HepG2 (cell line): ENCODE measurements around the gene CD300A. TPM values are rescaled to one million over a fixed set of nuclear protein-coding genes. Genes with fewer than 3 reads are reported as not detected.
A peak's percentile ranks its signal among the peaks of the same experiment; 100 is the strongest.

Source experiments
- AGO2 ChIP-seq: fragments of 200-400 bp; formaldehyde crosslinking; optimal IDR thresholded peaks from 2 replicates; pipeline ENCODE3; 2017; ENCODE audit warnings: mild to moderate bottlenecking, low read depth, low read length, moderate library complexity
- ASH2L ChIP-seq: fragments of 300-600, 200-600 bp; sonication (generic); IDR thresholded peaks from 2 replicates; pipeline ENCODE4 v1.7.0; 2017; ENCODE audit warnings: low read depth, mild to moderate bottlenecking, moderate library complexity, mixed read lengths, low read length; ENCODE audit not compliant: insufficient read length
- CERS6 ChIP-seq: sonication (generic); formaldehyde crosslinking; IDR thresholded peaks from 2 replicates; pipeline ENCODE4 v1.5.0; 2020; ENCODE audit warnings: missing genetic modification reagents
- EED ChIP-seq: sonication (generic); formaldehyde crosslinking; IDR thresholded peaks from 2 replicates; pipeline ENCODE4 v1.5.0; 2020; ENCODE audit warnings: mild to moderate bottlenecking, missing genetic modification reagents
- HOMEZ ChIP-seq: IDR thresholded peaks from 2 replicates; pipeline ENCODE4 v1.6.1; 2016; ENCODE audit warnings: low read depth
- JDP2 ChIP-seq: sonication (generic); formaldehyde crosslinking; IDR thresholded peaks from 2 replicates; pipeline ENCODE4 v1.8.1; 2022; ENCODE audit warnings: missing genetic modification reagents, borderline replicate concordance
- LCORL ChIP-seq, 2 experiments: fragments of 450-650 bp in 1 of 2; sonication (generic) in 1 of 2; formaldehyde crosslinking in 1 of 2; IDR thresholded peaks; 2 replicates each; pipeline versions ENCODE4 v1.5.0 to v1.6.1; 2017 to 2020; ENCODE audit warnings: antibody characterized with exemption in 1 of 2, missing genetic modification reagents in 1 of 2
- MED1 ChIP-seq: sonication (generic); formaldehyde crosslinking; IDR thresholded peaks from 2 replicates; pipeline ENCODE4 v1.4.0; 2020; ENCODE audit warnings: missing genetic modification reagents
- MED8 ChIP-seq: sonication (generic); formaldehyde crosslinking; IDR thresholded peaks from 2 replicates; pipeline ENCODE4 v1.8.1; 2023; ENCODE audit warnings: mild to moderate bottlenecking, missing genetic modification reagents; ENCODE audit not compliant: insufficient replicate concordance
- NR2C2 ChIP-seq: sonication (generic); formaldehyde crosslinking; IDR thresholded peaks from 2 replicates; pipeline ENCODE4 v1.4.0; 2020; ENCODE audit warnings: missing genetic modification reagents, mild to moderate bottlenecking, moderate library complexity, borderline replicate concordance
- POGZ ChIP-seq: sonication (generic); formaldehyde crosslinking; IDR thresholded peaks from 2 replicates; pipeline ENCODE4 v1.4.0; 2020; ENCODE audit warnings: mild to moderate bottlenecking, missing genetic modification reagents
- POLR2AphosphoS2 ChIP-seq: IDR thresholded peaks from 2 replicates; pipeline ENCODE4 v1.6.1; 2011; ENCODE audit warnings: low read depth, low read length, improper control_type of control experiment
- RARG ChIP-seq: sonication (generic); formaldehyde crosslinking; IDR thresholded peaks from 2 replicates; pipeline ENCODE4 v1.4.0; 2020; ENCODE audit warnings: low read depth, mild to moderate bottlenecking, missing genetic modification reagents
- RBFOX2 ChIP-seq: fragments of 200-400 bp; formaldehyde crosslinking; IDR thresholded peaks from 2 replicates; pipeline ENCODE4 v1.6.1; 2017; ENCODE audit warnings: low read depth, mild to moderate bottlenecking, low read length
- REL ChIP-seq: sonication (generic); formaldehyde crosslinking; conservative IDR thresholded peaks from 2 replicates; pipeline ENCODE4 v1.8.0; 2022; ENCODE audit warnings: mild to moderate bottlenecking, missing genetic modification reagents, moderate library complexity
- SKI ChIP-seq: fragments of 450-650 bp; IDR thresholded peaks from one replicate; pipeline ENCODE4 v1.6.1; 2018; ENCODE audit warnings: mild to moderate bottlenecking; ENCODE audit not compliant: partially characterized antibody
- SUZ12 ChIP-seq: fragments of 150-350 bp; IDR thresholded peaks from 2 replicates; pipeline ENCODE4 v1.6.1; 2014; ENCODE audit warnings: low read depth, low read length
- TAF15 ChIP-seq: fragments of 200-400 bp; formaldehyde crosslinking; IDR thresholded peaks from one replicate; pipeline ENCODE4 v1.6.1; 2018; ENCODE audit warnings: mild to moderate bottlenecking, low read depth, low read length; ENCODE audit not compliant: poor library complexity, severe bottlenecking
- UBTF ChIP-seq: sonication (generic); formaldehyde crosslinking; IDR thresholded peaks from 2 replicates; pipeline ENCODE4 v1.4.0; 2020; ENCODE audit warnings: mild to moderate bottlenecking, missing genetic modification reagents
- ZBTB20 ChIP-seq: sonication (generic); formaldehyde crosslinking; IDR thresholded peaks from 2 replicates; pipeline ENCODE4 v1.8.1; 2023; ENCODE audit warnings: missing genetic modification reagents, low read depth, mild to moderate bottlenecking, borderline replicate concordance
- ZNF143 ChIP-seq: sonication (generic); formaldehyde crosslinking; IDR thresholded peaks from 2 replicates; pipeline ENCODE4 v1.4.0; 2020; ENCODE audit warnings: missing genetic modification reagents
- ZNF251 ChIP-seq: sonication (generic); formaldehyde crosslinking; IDR thresholded peaks from 2 replicates; pipeline ENCODE4 v1.9.0; 2021; ENCODE audit warnings: mild to moderate bottlenecking, missing genetic modification reagents
- ZNF691 ChIP-seq: sonication (generic); formaldehyde crosslinking; IDR thresholded peaks from 2 replicates; pipeline ENCODE4 v1.4.0; 2020; ENCODE audit warnings: missing genetic modification reagents, low read depth, mild to moderate bottlenecking, borderline replicate concordance
- ZNF772 ChIP-seq: sonication (generic); formaldehyde crosslinking; IDR thresholded peaks from 2 replicates; pipeline ENCODE4 v1.5.0; 2020; ENCODE audit warnings: mild to moderate bottlenecking, missing genetic modification reagents
- ZNF790 ChIP-seq: sonication (generic); formaldehyde crosslinking; IDR thresholded peaks from 2 replicates; pipeline ENCODE4 v1.8.0; 2022; ENCODE audit warnings: missing genetic modification reagents, mild to moderate bottlenecking, borderline replicate concordance
- polyA plus RNA-seq, 8 experiments: library from polyadenylated mRNA; depleted of rRNA in 3 of 8; stranded (reverse) in 7 of 8; unstranded in 1 of 8; fragments of >200 nt; fragmentation: Illumina TruSeq in 4 of 8; extraction: Trizol in 4 of 8; gene quantifications; 2 replicates each; pipeline versions ENCODE4 v1.2.1 to v1.2.3, GENCODE V29; 2011 to 2016; ENCODE audit warnings: low read depth in 4 of 8, missing spikeins in 1 of 8, mixed read lengths in 1 of 8; ENCODE audit not compliant: insufficient read depth in 1 of 8
- total RNA-seq, 5 experiments: library from RNA; depleted of rRNA; stranded (reverse); fragments of >200 nt; fragmentation: Illumina TruSeq; extraction: Trizol; gene quantifications; 2 replicates each; pipeline ENCODE4 v1.2.3, GENCODE V29; 2016; ENCODE audit warnings: low read depth in 1 of 5

CD300A gene
- total and polyA plus RNA-seq, 2 of the 13 experiments (the other 11 are each of a cell fraction or from before 2014, with no cell fraction given), result not detected

- TF ChIP-seq RARG (no peak), ZNF691 (CRISPR knock-in tag) (no peak), SUZ12 (no peak), HOMEZ (CRISPR knock-in tag) (no peak), UBTF (CRISPR knock-in tag) (no peak), NR2C2 (peak; percentile 58; the same call in 1 of the 2 replicates), MED8 (no peak), JDP2 (CRISPR knock-in tag) (no peak), RBFOX2 (peak; percentile 53), ZNF251 (no peak), MED1 (CRISPR knock-in tag) (no peak; the same call in 1 of the 2 replicates), EED (CRISPR knock-in tag) (no peak), POLR2AphosphoS2 (0 out of 2 replicates have a peak, but pooled peaks have one; percentile 38), POGZ (0 out of 2 replicates have a peak, but pooled peaks have one; percentile 35), ZNF772 (CRISPR knock-in tag) (no peak), REL (no peak), AGO2 (no peak), ZNF143 (CRISPR knock-in tag) (no peak), ASH2L (peak; percentile 68), CERS6 (CRISPR knock-in tag) (no peak), TAF15 (no peak), LCORL (IDR thresholded peaks at IDR 0.05) (peak; percentile 62; the same call in 1 of the 2 replicates), LCORL (CRISPR knock-in tag; IDR thresholded peaks at IDR 0.05) (peak; percentile 84), SKI (no peak), ZNF790 (CRISPR knock-in tag) (no peak), ZBTB20 (CRISPR knock-in tag) (no peak)
Observed at GRCh38 chr17:74435775-74436359, 30.6 kb upstream of the CD300A start (continued).
